GM12801 (cell line): ENCODE data around the gene AMACR.

Source experiments
- TF ChIP-seq, protein P1 (sequence below): IDR thresholded peaks from one replicate; pipeline ENCODE4 v1.5.1; 2011; ENCODE audit warnings: control low read depth; ENCODE audit not compliant: insufficient read length; ENCODE audit errors: extremely low read depth

Gene AMACR

DNA sequence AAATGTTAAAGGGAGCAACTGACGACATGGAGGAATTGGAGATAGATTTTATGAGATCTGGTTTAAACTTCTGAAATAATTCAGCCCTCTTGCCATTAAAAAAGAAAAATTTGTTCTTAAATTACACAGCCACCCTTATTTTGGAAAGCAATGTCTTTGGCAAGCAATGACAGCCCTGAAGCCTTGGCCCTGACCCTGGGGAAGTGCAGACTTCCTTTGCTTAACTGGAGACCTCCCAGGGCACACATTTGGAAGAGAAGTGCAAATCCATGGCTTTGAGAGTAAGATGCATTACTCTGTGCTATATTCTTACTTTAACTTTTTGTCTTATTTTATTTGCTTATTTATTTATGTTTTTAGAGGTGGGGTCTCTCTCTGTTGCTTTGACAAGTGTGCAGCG is 49.7 kb downstream of the AMACR start:
- TF ChIP-seq, protein P1, sequence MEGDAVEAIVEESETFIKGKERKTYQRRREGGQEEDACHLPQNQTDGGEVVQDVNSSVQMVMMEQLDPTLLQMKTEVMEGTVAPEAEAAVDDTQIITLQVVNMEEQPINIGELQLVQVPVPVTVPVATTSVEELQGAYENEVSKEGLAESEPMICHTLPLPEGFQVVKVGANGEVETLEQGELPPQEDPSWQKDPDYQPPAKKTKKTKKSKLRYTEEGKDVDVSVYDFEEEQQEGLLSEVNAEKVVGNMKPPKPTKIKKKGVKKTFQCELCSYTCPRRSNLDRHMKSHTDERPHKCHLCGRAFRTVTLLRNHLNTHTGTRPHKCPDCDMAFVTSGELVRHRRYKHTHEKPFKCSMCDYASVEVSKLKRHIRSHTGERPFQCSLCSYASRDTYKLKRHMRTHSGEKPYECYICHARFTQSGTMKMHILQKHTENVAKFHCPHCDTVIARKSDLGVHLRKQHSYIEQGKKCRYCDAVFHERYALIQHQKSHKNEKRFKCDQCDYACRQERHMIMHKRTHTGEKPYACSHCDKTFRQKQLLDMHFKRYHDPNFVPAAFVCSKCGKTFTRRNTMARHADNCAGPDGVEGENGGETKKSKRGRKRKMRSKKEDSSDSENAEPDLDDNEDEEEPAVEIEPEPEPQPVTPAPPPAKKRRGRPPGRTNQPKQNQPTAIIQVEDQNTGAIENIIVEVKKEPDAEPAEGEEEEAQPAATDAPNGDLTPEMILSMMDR = no peak

DNA sequence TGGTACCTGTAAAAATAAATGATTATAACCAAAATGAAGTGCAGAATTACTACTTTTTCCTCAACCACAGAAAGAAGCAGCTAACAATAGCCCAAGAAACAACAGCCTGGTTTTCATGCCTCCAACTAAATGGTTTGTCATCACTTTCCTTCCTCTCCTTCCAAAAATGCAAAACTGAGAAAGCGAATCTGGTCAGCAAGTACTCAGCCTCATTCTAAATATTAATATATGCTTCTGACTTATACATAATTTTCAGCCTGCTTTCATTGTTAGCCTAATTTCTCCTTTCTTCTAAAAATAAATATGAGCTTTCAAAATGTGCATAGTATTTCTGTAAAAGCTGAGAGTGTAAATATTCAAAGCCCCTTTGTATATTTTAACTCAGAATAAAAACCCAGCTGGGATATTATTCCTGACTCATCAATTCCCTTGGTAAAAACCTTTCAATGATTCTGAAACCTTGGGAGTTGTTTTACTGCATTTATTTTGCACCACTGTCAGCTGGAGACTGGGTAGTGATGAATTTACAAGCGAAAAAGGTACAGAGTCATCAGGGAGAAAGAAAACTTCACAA is 50.2 kb downstream of the AMACR start:
- TF ChIP-seq, protein P1 = no peak

DNA sequence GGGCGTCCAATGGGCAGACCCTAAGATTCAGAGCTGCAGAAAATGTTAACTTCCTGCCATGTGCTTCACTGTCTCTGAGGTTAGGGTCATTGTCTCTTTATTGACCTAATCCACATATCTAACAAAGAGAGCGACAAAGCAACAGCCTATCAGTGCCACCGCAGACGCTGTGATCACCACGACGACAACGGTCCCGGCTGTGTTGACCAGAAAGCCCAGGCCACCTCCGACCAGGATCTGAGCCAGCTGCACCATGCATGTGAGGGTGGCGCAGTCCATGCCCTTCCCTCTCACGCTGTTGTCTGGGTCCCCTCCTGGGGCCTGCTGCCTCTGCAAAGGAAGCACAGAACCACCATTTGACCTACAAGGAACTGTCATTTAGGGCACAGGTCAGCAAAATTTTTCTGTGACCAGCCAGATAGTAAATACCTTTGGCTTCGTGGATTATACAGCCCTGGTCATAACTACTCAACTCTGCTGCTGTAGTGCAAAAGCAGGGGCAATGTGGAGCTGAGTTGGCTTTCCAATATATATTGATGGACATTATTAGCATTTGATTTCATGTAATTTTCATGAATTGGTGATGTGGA is 63.2 kb downstream of the AMACR start:
- TF ChIP-seq, protein P1 = no peak

DNA sequence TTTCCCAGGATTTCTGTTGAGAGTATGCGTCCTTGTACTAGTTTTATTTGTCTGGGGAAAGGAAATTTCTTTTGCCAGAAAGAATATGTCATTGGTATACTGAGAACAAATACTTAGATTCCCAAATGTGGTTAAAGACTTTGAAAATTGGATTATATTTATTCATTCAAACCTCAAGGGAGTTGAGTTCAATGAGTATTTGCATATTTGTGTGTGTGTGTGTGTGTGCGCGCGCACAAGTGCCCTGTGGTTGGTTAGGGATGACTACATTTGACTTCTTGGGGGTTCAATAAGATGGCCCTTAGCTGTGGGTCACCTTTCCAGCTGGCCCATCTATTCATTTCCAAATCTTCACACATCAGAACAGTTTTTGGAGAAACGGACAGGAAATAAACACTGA is 66.8 kb downstream of the AMACR start:
- TF ChIP-seq, protein P1 = no peak

DNA sequence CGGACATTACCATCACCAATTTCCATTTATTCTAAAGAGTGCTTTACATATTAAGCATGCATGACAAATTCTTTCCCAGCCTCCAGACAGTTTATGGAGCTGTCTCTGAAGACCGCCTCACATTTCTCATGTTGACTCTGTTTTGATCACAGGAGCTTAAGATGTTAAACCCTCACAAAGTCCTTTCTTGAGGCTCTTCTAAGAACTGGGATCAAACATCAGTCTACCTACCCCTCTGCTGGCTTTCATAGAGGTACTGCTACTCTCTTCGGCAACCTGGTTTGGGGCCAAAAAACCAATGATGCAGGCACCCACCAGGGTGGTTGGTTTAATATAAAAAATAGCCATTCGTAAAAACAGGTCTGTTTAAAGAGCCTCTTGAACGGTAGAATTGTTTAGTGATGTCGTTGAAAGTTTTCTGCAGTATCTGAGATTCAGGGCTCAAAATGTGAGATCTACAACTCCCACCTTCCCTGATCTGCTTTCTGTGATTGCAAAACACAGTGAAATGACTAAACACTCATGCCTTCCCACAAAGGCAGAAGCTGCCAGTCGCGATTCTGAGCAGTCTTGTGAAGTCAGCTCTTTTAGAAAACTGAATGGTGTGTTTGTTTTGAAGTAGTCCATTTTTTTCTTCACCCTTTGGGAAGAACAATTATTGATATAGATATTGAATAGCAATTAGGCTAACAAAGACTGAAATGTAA is 68.1 kb downstream of the AMACR start:
- TF ChIP-seq, protein P1 = no peak

DNA sequence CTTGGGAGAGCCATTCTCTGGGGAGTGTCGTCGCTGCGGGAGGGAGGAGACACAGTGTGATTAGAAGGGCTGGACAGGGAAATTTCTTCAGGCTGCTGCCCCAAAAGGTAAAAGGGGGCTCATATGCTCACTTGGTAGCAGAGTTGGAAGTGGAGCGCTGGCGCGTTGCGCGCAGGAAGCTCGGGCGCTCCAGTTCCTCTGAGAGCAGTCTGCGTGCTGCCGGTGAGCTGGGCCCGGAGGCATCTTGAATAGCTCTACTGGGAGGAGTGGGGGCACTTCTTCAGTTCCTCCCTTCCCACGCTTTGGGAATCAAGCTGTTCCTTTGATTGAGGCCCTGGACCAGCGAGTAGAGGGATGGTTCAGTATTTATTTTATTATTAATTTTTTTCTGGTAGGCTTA is 69.0 kb downstream of the AMACR start:
- TF ChIP-seq, protein P1 = no peak

DNA sequence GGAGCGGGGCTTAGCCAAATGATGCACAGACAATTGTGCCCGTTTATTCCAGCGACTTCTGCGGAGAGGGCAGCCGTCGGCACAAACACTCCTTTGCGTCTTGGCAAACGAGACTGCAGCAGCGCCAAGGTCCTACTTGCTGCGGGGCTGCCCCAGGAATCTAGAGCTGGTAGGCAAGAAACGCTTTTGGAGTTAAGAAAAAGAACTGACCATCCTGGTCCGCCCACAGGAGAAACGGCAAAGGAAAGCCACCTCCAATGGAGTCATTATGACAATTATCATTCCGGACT is 69.4 kb downstream of the AMACR start:
- TF ChIP-seq, protein P1 = no peak
